PC-3 (cell line): ENCODE measurements around the gene TAS2R60. TPM values are rescaled to one million over a fixed set of nuclear protein-coding genes. Genes with fewer than 3 reads are reported as not detected.

ENCODE experiments used
- ATAC-seq: fragments of 200-7000 bp; cut with Tn5 transposase; 2 replicates; pipeline ENCODE4 v1.9.1; 2020; ENCODE audit warnings: mild to moderate bottlenecking, moderate library complexity
- BruUV-seq: library from RNA; stranded (reverse); fragments of 400-500 nt; replicated peaks from 2 replicates; lab custom pipeline; 2021; lab: Mats Ljungman, UMichigan
- CTCF ChIA-PET: fragments of 300-600 bp; sonication (Branson Sonifier 250); formaldehyde crosslinking; loops from one replicate; lab custom pipeline; 2022; ENCODE audit warnings: antibody characterized with exemption; lab: Charles Lee
- POLR2A ChIA-PET: fragments of 300-600 bp; sonication (Branson Sonifier 250); formaldehyde crosslinking; loops from one replicate; lab custom pipeline; 2022; ENCODE audit warnings: antibody characterized with exemption; ENCODE audit not compliant: unreplicated experiment; lab: Charles Lee
- DNase-seq: peaks from one replicate; pipeline ENCODE4 v3.0.0-alpha.2; 2015
- H2AFZ ChIP-seq: fragments of 300-600 bp; sonication (generic); 2 replicates; pipeline ENCODE4 v1.6.0; 2016; ENCODE audit warnings: antibody characterized with exemption, low read length
- H3F3A ChIP-seq: fragments of 300-600 bp; sonication (generic); one replicate; pipeline ENCODE4 v1.6.0; 2017; ENCODE audit warnings: antibody characterized with exemption, low read length, control low read depth, mild to moderate bottlenecking; ENCODE audit not compliant: unreplicated experiment
- H3K27ac ChIP-seq: fragments of 300-600 bp; sonication (generic); 2 replicates; pipeline ENCODE4 v1.5.1; 2016; ENCODE audit warnings: mild to moderate bottlenecking, low read length
- H3K27me3 ChIP-seq: fragments of 300-600 bp; sonication (generic); 2 replicates; pipeline ENCODE4 v1.6.1; 2016; ENCODE audit warnings: low read length, mixed read lengths
- H3K36me3 ChIP-seq: fragments of 300-600 bp; sonication (generic); 2 replicates; pipeline ENCODE4 v1.6.1; 2016; ENCODE audit warnings: low read depth, mixed run types, low read length, mixed read lengths
- H3K4me1 ChIP-seq: fragments of 300-600 bp; sonication (generic); 2 replicates; pipeline ENCODE4 v1.5.1; 2016; ENCODE audit warnings: low read length; ENCODE audit not compliant: insufficient read depth
- H3K4me2 ChIP-seq: fragments of 300-600 bp; sonication (generic); 2 replicates; pipeline ENCODE4 v1.6.0; 2016; ENCODE audit warnings: low read length
- H3K4me3 ChIP-seq: fragments of 300-600 bp; sonication (generic); 2 replicates; pipeline ENCODE4 v1.5.1; 2016; ENCODE audit warnings: mild to moderate bottlenecking, low read length, mixed read lengths
- H3K79me2 ChIP-seq: fragments of 300-600 bp; sonication (generic); 2 replicates; pipeline ENCODE4 v1.6.1; 2017; ENCODE audit warnings: low read length, mixed read lengths
- H3K9ac ChIP-seq: fragments of 300-600 bp; sonication (generic); 2 replicates; pipeline ENCODE4 v1.6.0; 2016; ENCODE audit warnings: mild to moderate bottlenecking, low read length
- H3K9me2 ChIP-seq: fragments of 300-600 bp; sonication (generic); replicated peaks from 2 replicates; pipeline ENCODE4 v1.6.1; 2016; ENCODE audit warnings: mixed run types, low read length, mixed read lengths
- H3K9me3 ChIP-seq: fragments of 300-600 bp; sonication (generic); 2 replicates; pipeline ENCODE4 v1.6.1; 2016; ENCODE audit warnings: low read length, mixed read lengths
- H4K20me1 ChIP-seq: fragments of 300-600 bp; sonication (generic); 2 replicates; pipeline ENCODE4 v1.6.1; 2016; ENCODE audit warnings: low read length, mixed read lengths
- CTCF ChIP-seq: fragments of 300-600 bp; sonication (generic); conservative IDR thresholded peaks from 2 replicates; pipeline ENCODE4 v1.5.1; 2017; ENCODE audit warnings: antibody characterized with exemption, low read depth, mild to moderate bottlenecking, low read length
- EZH2 ChIP-seq: fragments of 300-600 bp; sonication (generic); IDR thresholded peaks from one replicate; pipeline ENCODE4 v1.6.1; 2017; ENCODE audit warnings: antibody characterized with exemption, mild to moderate bottlenecking, low read length; ENCODE audit not compliant: unreplicated experiment
- EZH2phosphoT487 ChIP-seq: fragments of 300-600 bp; sonication (generic); IDR thresholded peaks from 2 replicates; pipeline ENCODE4 v1.6.1; 2018; ENCODE audit warnings: mild to moderate bottlenecking, antibody characterized with exemption, low read length, borderline replicate concordance
- intact Hi-C: fragments of 100-400 bp; cut with micrococcal nuclease; formaldehyde crosslinking; loops from 2 replicates; pipeline ENCODE4 v1.9.0; 2023
- total RNA-seq: library from RNA; depleted of rRNA; stranded (reverse); fragments of >200 nt; gene quantifications from 2 replicates; pipeline ENCODE4 v1.2.3, GENCODE V29; 2014

Gene TAS2R60
- total RNA-seq, 1 experiment from 2014 or later, result not detected

- H2AFZ ChIP-seq, result no peak overlapping the region
- no peaks in the 10 kb centered on the region for H3K36me3 ChIP-seq
- no peak for ATAC-seq
- no peaks in the 10 kb centered on the region for H3F3A ChIP-seq
- no TSS peak for BruUV-seq
- POLR2A ChIA-PET, result no interaction called here
- CTCF ChIA-PET, result no interaction called here
- H3K27me3 ChIP-seq, result no peaks in the 10 kb centered on the region
- no peaks in the 10 kb centered on the region for H3K9me2 ChIP-seq
- no peak for TF ChIP-seq EZH2phosphoT487
- no peak for TF ChIP-seq CTCF
- no peak for TF ChIP-seq EZH2
- H3K4me2 ChIP-seq, result no peak overlapping the region
- intact Hi-C loops, result no loop called here
- H3K79me2 ChIP-seq, result no peaks in the 10 kb centered on the region
- H3K4me3 ChIP-seq, result no peak overlapping the region
- no peaks in the 10 kb centered on the region for H3K9me3 ChIP-seq
- peaks cover 11% of the 10 kb centered on the region; the same call in 1 of the 2 replicates for H3K4me1 ChIP-seq
- H3K27ac ChIP-seq, result no peak overlapping the region
- no peak for DNase-seq
- H4K20me1 ChIP-seq, result no peaks in the 10 kb centered on the region
- no peak overlapping the region for H3K9ac ChIP-seq
Observed at GRCh38 chr7:143454091-143454680, 10.9 kb downstream of the TAS2R60 start.

- no peak for ATAC-seq
- no peak overlapping the region for H2AFZ ChIP-seq
- intact Hi-C loops, result no loop called here
- DNase-seq, result no peak
- TF ChIP-seq CTCF (no peak), EZH2 (no peak), EZH2phosphoT487 (no peak)
- H3F3A ChIP-seq, result no peaks in the 10 kb centered on the region
- no peaks in the 10 kb centered on the region for H3K79me2 ChIP-seq
- H3K27me3 ChIP-seq, result no peaks in the 10 kb centered on the region
- H3K9me2 ChIP-seq, result no peaks in the 10 kb centered on the region
- no peaks in the 10 kb centered on the region for H3K9me3 ChIP-seq
- no TSS peak for BruUV-seq
- ChIA-PET POLR2A (no interaction called here), CTCF (no interaction called here)
- H3K4me1 ChIP-seq, result peaks cover 11% of the 10 kb centered on the region; the same call in 1 of the 2 replicates
- no peaks in the 10 kb centered on the region for H4K20me1 ChIP-seq
- H3K27ac ChIP-seq, result no peak overlapping the region
- no peaks in the 10 kb centered on the region for H3K36me3 ChIP-seq
- no peak overlapping the region for H3K4me2 ChIP-seq
- no peak overlapping the region for H3K4me3 ChIP-seq
- no peak overlapping the region for H3K9ac ChIP-seq
Observed at GRCh38 chr7:143455491-143455890, 12.2 kb downstream of the TAS2R60 start.

GRCh38 chr7:143455942-143456341, 12.7 kb downstream of the TAS2R60 start:
- intact Hi-C loops, result no loop called here
- Histone ChIP-seq H3K27me3 (no peaks in the 10 kb centered on the region), H3K4me2 (no peak overlapping the region), H3K27ac (no peak overlapping the region), H3K36me3 (no peaks in the 10 kb centered on the region), H3K4me3 (no peak overlapping the region), H2AFZ (no peak overlapping the region), H3K4me1 (peaks cover 11% of the 10 kb centered on the region; the same call in 1 of the 2 replicates), H3K9me3 (no peaks in the 10 kb centered on the region), H3K9ac (no peak overlapping the region), H3K79me2 (no peaks in the 10 kb centered on the region), H3K9me2 (no peaks in the 10 kb centered on the region), H3F3A (no peaks in the 10 kb centered on the region), H4K20me1 (no peaks in the 10 kb centered on the region)
- DNase-seq (no peak), ATAC-seq (no peak)
- TF ChIP-seq EZH2 (no peak), EZH2phosphoT487 (no peak), CTCF (no peak)
- BruUV-seq, result no TSS peak
- ChIA-PET POLR2A (no interaction called here), CTCF (no interaction called here)
